Skeletal muscle satellite cell (primary cell): ENCODE measurements around the gene ANKZF1.
"Not testable (repeated sequence)": the region's sequence is repeated elsewhere in the genome, so short reads cannot be mapped to it uniquely, and the experiment has no call there.

Experiments
- H3K27me3 ChIP-seq: 2 replicates; pipeline ENCODE4 v1.7.0; 2013; ENCODE audit warnings: low read length; ENCODE audit not compliant: control insufficient read depth, insufficient read depth
- H3K36me3 ChIP-seq: 2 replicates; pipeline ENCODE4 v1.7.0; 2013; ENCODE audit warnings: mild to moderate bottlenecking, control low read depth, low read length; ENCODE audit not compliant: insufficient read depth
- H3K4me1 ChIP-seq: 2 replicates; pipeline ENCODE4 v1.7.0; 2013; ENCODE audit warnings: low read length; ENCODE audit not compliant: control insufficient read depth, insufficient read depth
- H3K4me2 ChIP-seq: 2 replicates; pipeline ENCODE4 v1.7.0; 2013; ENCODE audit warnings: mild to moderate bottlenecking, low read length
- H3K4me3 ChIP-seq: 2 replicates; pipeline ENCODE4 v1.7.0; 2013; ENCODE audit warnings: low read length
- H3K9ac ChIP-seq: 2 replicates; pipeline ENCODE4 v1.7.0; 2013; ENCODE audit warnings: mild to moderate bottlenecking, low read depth, low read length, moderate library complexity
- H3K9me3 ChIP-seq: replicated peaks from 2 replicates; pipeline ENCODE4 v1.7.0; 2013; ENCODE audit warnings: mild to moderate bottlenecking, control low read depth, low read length

The ANKZF1 gene

DNA sequence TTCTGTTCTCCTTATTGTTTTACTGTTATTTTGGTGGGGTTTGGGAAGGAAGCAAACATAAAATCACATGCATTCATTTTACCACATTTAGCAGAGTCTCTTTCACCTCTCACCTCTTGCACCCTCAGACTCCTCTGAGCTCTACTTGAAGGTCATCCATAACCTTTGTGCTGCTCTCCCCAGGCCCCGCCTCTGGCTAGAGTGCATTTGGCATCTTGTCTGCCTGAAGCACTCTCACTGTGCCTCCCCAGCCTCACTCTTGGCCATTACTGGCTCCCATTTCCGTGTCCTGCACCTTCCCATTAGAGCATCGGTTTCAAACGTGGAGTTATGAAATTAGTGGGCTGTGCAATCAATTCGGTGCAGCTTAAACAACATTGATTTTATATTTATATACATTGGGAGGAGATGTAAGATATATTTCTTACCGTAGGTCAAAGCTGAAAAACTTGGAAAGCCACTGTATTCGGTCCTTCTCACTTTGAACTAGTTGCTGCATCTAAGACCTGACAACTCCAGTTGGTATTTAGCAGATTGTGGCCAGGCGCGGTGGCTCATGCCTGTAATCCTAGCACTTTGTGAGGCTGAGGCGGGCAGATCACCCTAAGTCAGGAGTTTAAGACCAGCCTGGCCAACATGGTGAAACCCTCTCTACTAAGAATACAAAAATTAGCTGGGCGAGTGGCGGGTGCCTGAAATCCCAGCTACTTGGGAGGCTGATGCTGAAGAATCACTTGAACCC lies 30.0 kb upstream of the ANKZF1 start:
- Histone ChIP-seq H3K9ac (no peak overlapping the region), H3K36me3 (no peaks in the 10 kb centered on the region), H3K4me2 (no peak overlapping the region), H3K27me3 (peaks cover 20% of the 10 kb centered on the region), H3K9me3 (no peaks in the 10 kb centered on the region), H3K4me1 (no peaks in the 10 kb centered on the region), H3K4me3 (no peak overlapping the region)

DNA sequence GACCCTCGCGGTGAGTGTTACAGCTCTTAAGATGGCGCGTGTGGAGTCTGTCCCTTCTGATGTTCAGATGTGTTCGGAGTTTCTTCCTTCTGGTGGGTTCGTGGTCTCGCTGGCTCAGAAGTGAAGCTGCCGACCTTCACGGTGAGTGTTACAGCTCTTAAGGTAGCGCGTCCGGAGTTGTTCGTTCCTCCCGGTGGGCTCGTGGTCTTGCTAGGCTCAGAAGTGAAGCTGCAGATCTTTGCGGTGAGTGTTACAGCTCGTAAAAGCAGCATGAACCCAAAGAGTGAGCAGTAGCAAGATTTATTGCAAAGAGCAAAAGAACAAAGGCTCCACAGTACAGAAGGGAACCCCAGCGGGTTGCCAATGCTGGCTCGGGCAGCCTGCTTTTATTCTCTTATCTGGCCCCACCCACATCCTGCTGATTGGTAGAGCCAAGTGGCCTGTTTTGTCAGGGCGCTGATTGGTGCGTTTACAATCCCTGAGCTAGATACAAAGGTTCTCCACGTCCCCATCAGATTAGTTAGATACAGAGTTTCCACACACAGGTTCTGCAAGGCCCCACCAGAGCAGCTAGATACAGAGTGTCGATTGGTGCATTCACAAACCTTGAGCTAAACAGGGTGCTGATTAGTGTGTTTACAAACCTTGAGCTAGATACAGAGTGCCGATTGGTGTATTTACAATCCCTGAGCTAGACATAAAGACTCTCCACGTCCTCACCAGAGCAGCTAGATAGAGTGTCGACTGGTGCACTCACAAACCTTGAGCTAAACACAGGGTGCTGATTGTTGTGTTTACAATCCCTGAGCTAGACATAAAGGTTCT lies 28.9 kb upstream of the ANKZF1 start:
- not testable (repeated sequence) for H3K36me3 ChIP-seq, H3K4me2 ChIP-seq, H3K4me1 ChIP-seq, H3K4me3 ChIP-seq, H3K9ac ChIP-seq, H3K9me3 ChIP-seq
- peaks cover 15% of the 10 kb centered on the region for H3K27me3 ChIP-seq

DNA sequence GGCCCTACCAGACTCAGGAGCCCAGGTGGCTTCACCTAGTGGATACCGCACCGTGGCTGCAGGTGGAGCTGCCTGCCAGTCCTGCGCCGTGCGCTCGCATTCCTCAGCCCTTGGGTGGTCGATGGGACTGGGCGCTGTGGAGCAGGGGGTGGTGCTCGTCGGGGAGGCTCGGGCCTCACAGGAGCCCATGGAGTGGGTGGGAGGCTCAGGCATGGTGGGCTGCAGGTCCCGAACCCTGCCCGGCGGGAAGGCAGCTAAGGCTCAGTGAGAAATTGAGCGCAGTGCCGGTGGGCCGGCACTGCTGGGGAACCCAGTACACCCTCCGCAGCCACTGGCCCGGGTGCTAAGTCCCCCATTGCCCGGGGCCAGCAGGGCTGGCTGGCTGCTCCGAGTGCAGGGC lies 28.3 kb upstream of the ANKZF1 start:
- not testable (repeated sequence) for H3K9ac ChIP-seq, H3K4me3 ChIP-seq, H3K4me2 ChIP-seq, H3K4me1 ChIP-seq, H3K36me3 ChIP-seq, H3K9me3 ChIP-seq
- H3K27me3 ChIP-seq: peaks cover 14% of the 10 kb centered on the region

DNA sequence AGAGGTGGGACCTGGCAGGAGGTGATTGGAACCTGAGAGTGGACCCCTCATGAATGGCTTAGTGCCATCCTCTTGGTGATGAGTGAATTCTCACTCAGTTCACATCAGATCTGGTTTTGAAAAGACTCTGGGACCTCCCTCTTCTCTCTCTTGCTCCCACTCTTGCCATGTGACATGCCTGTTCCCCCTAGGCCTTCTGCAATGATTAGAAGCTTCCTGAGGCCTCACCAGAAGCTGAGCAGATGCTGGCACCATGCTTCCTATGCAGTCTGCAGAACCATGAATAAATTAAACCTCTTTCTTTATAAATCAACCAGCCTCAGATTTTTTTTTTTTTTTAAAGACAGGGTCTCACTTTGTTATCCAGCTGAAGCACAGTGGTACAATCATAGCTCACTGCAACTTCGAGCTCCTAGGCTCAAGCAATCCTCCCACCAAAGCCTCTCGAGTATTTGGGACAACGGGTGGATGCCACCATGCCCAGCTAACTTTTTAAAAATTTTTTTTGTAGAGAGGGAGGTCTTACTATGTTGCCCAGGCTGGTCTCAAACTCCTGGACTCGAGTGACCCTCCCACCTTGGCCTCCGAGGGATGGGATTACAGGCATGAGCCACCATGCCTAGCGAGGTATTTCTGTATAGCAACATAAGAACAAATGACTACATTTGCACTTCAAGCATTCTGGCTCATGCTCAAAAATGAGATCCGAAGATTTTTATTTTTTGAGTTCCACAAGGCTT lies 25.0 kb upstream of the ANKZF1 start:
- H3K4me3 ChIP-seq: no peak overlapping the region
- H3K9ac ChIP-seq: no peak overlapping the region
- peaks cover 19% of the 10 kb centered on the region for H3K4me1 ChIP-seq
- H3K4me2 ChIP-seq: no peak overlapping the region
- H3K9me3 ChIP-seq: no peaks in the 10 kb centered on the region
- peaks cover 6% of the 10 kb centered on the region for H3K27me3 ChIP-seq
- H3K36me3 ChIP-seq: peaks cover 15% of the 10 kb centered on the region

DNA sequence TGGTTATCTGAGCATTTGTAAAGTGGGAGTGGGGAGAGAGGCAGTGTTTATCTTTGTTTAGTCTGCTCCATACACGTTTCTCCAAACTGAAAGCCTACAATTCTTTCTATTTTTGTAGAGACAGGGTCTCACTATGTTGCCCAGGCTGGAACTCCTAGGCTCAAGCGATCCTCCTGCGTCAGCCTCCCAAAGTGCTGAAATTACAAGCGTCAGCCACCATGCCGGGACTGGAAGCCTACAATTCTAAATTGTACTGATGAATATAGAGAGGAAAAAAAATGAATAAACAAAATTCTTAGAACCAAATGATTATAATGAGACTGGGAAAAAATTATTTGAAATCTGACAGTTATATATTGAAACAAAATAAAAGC lies 24.5 kb upstream of the ANKZF1 start:
- H3K4me1 ChIP-seq: peaks cover 19% of the 10 kb centered on the region
- H3K4me3 ChIP-seq: no peak overlapping the region
- no peak overlapping the region for H3K9ac ChIP-seq
- H3K36me3 ChIP-seq: peaks cover 20% of the 10 kb centered on the region
- no peak overlapping the region for H3K4me2 ChIP-seq
- H3K9me3 ChIP-seq: no peaks in the 10 kb centered on the region
- H3K27me3 ChIP-seq: peaks cover 4% of the 10 kb centered on the region

DNA sequence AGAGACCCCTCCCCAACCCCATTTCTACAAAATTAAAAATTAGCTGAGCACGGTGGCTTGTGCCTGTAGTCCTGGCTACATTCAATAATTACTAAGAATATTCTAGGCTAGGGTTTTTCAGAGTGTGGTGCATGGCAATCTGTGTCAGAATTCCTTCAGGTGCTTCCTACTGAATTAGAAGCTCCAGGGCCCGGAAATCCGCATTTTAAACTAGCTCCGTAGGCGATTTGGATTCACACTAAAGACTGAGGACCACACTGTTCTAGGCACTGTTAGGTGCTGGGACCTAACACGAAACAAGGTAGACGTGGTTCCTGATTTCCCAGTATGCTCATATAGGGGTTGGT lies 23.7 kb upstream of the ANKZF1 start:
- peaks cover 19% of the 10 kb centered on the region for H3K4me1 ChIP-seq
- no peaks in the 10 kb centered on the region for H3K9me3 ChIP-seq

DNA sequence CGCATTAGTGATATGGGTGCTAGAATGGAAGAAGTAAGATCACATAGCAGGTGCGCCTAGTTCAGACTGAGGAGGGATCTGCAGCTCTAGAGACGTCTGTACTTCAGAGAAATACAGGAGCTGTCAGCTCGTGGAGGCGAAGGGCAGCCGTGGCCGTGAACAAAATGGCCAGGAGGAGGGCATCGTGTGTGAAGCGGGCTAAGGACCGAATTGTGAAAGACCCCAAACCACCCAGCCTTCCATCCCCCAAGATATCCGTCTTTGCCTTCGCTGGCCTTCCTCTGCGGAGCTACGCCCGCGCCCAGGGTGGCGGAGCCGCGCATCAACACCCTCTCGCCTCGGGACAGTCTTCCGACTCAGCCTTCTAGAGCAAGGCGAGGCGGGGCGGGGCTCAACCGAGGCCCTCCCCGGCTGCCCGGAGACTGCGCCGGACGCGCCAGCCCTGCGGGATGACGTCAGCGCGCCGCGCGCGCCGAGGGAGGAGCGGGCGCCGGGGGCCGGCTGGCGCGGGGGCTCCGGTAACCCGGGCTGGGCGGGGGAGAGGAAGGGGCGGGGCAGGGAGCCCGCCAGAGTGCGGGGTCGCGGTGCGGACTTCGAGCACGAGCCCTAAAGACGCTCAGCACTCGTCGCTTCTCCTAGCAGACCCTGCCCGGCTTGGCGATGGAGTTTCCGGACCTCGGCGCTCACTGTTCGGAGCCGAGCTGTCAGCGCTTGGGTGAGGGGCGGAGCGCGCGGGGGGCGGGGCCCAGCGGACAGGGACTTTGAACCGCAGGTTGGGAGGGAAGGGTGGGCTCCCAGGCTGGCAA lies 23.1 kb upstream of the ANKZF1 start, which contains the start of gene ZFAND2B:
ZFAND2B (plus strand) TSS at position 455 of the 806 bp plus-strand sequence; CDS start at position 661, 206 bp downstream.
- peak within 1 kb of the TSS; percentile 86 for H3K4me3 ChIP-seq
- no peaks in the 10 kb centered on the region for H3K9me3 ChIP-seq

More for the DNA sequence above, 23.7 kb upstream of the ANKZF1 start:
- Histone ChIP-seq H3K4me3 (peak overlapping the region; percentile 86), H3K36me3 (peaks cover 28% of the 10 kb centered on the region), H3K27me3 (no peaks in the 10 kb centered on the region), H3K9ac (peak overlapping the region; percentile 83), H3K4me2 (peak overlapping the region; percentile 97)

DNA sequence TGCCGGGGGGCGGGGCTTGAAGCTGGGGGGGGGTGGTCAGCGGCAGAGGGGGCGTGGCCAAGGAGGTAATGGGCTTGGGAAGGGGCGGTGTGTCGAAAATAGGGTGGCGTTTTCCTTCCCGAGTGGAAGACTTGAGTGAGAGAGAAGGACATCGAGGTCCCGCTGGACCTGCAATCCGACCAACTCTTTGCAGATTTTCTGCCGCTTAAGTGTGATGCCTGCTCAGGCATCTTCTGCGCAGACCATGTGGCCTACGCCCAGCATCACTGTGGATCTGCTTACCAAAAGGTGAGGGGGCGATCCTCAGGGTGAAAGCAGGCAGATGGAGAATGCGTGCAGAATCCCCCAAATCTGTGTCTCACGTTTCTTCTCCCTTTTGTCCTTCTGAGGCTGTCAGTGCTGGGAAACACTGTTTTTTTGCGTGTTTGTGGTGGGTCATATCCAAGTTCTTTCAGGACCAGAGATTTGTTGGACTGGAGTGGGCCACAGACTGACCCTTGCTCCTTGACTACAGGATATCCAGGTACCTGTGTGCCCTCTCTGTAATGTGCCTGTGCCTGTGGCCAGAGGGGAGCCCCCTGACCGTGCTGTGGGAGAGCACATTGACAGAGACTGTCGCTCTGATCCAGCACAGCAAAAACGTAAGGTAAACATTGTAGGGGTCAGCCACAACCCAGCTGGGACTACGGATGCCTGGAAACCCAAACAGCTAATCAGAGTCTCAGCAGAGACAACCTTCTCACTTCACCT lies 22.3 kb upstream of the ANKZF1 start:
- Histone ChIP-seq H3K9ac (peak overlapping the region; percentile 83), H3K4me1 (peaks cover 19% of the 10 kb centered on the region), H3K9me3 (no peaks in the 10 kb centered on the region), H3K4me3 (peak overlapping the region; percentile 86), H3K27me3 (no peaks in the 10 kb centered on the region), H3K4me2 (peak overlapping the region; percentile 97), H3K36me3 (peaks cover 36% of the 10 kb centered on the region)

More for the DNA sequence above, 23.1 kb upstream of the ANKZF1 start, which contains the start of gene ZFAND2B:
- H3K4me1 ChIP-seq: peaks cover 19% of the 10 kb centered on the region
- no peaks in the 10 kb centered on the region for H3K27me3 ChIP-seq
- peak within 1 kb of the TSS; percentile 97 for H3K4me2 ChIP-seq
- H3K36me3 ChIP-seq: peaks cover 32% of the 10 kb centered on the region
- H3K9ac ChIP-seq: peak within 1 kb of the TSS; percentile 83

DNA sequence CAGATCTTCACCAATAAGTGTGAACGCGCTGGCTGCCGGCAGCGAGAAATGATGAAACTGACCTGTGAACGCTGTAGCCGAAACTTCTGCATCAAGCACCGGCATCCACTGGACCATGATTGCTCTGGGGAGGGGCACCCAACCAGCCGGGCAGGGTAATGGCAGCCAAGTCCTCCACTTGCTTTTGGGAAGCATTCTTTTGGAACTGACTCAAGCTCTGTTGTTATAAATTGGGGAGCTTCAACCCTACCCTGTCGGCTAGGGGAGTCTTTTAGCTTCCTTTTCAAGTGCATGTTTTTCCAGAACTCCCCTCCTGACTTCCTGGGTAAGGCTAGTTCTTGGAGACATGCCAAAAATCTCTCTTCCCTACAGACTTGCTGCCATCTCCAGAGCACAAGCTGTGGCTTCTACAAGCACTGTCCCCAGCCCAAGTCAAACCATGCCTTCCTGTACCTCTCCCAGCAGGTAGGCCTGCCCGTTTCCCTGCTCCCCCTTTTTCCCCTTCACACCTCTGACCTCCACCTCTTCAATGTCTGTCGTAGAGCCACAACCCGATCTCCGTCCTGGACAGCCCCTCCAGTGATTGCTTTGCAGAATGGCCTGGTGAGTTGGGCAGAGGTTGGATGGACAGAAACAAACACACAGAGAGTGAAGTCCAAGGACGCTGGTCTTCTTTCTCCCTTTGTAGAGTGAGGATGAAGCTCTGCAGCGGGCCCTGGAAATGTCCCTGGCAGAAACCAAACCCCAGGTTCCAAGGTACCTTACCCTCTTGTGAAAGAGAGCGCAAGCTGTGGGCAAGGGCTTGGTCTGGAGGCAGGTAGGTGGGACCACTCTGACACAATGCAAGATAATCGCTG lies 21.5 kb upstream of the ANKZF1 start:
- Histone ChIP-seq H3K4me1 (peaks cover 19% of the 10 kb centered on the region), H3K9me3 (no peaks in the 10 kb centered on the region), H3K27me3 (no peaks in the 10 kb centered on the region), H3K4me2 (peak overlapping the region; percentile 97), H3K36me3 (peaks cover 44% of the 10 kb centered on the region), H3K9ac (peak overlapping the region; percentile 53), H3K4me3 (peak overlapping the region; percentile 86)
